Measurements from ENCODE around the gene HPCAL1.

- TF ChIP-seq CTCF (IDR thresholded peaks at IDR 0.05) (no peak), POLR2A (IDR thresholded peaks at IDR 0.05) (no peak)
Observed at GRCh38 chr2:10310309-10310888, 7.7 kb downstream of the HPCAL1 start.

All from body of pancreas (tissue), 4 donors.